LNCaP clone FGC (cell line): ENCODE measurements around the gene MEAK7.

Source experiments
- DNase-seq: peaks from one replicate; pipeline ENCODE4 v3.0.0-alpha.2; 2011; ENCODE audit warnings: low read depth
- H3K4me3 ChIP-seq: 2 replicates; pipeline ENCODE4 v1.5.1; 2011; ENCODE audit warnings: mild to moderate bottlenecking, low read depth, low read length, control low read depth
- CTCF ChIP-seq: IDR thresholded peaks from 2 replicates; pipeline ENCODE4 v1.5.1; 2012; ENCODE audit warnings: mild to moderate bottlenecking; ENCODE audit not compliant: control insufficient read depth, insufficient read depth; ENCODE audit errors: extremely low read depth

The MEAK7 gene

DNA sequence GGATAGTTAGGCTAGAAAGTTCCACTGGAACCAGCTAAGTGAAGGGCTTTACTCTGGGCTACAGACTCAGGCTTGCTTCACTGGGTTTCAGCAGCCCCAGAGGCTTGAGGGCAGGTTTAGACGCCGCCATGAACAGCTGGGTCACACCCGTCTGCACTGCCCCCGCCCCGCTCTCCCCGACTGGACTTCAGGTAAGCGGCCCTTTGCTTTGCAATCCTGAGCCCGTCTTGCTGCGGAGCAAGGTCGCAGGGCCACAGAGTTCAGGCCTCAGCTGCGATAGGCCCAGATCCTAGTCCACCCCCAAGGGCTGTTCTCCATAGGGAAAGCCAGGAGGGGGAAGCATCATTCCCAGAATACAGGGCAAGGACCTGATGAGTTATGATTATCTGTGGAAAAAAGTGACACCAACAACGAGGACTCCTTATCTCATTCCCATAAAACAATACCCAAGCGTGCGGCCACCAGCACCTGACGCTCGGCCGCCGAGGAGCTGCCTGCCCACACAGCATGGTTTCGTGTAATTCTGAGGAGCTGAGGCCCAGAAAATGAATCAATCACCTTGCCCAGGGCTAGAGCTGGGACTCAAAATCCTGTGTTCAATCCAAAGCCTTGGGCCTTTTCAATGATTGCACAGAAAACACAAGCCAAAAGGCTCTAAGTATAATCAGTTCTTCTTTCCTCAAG, 20.4 kb downstream of the MEAK7 start:
- no peak for DNase-seq
- TF ChIP-seq CTCF = no peak
- no peak overlapping the region for H3K4me3 ChIP-seq

- H3K4me3 ChIP-seq = no peak overlapping the region
- no peak for DNase-seq
- no peak for TF ChIP-seq CTCF
Observed at GRCh38 chr16:84482951-84483881, 21.2 kb downstream of the MEAK7 start.

- no peak for TF ChIP-seq CTCF
- H3K4me3 ChIP-seq = no peak overlapping the region
- DNase-seq = no peak
Observed at GRCh38 chr16:84482001-84482891, 22.2 kb downstream of the MEAK7 start.

DNA sequence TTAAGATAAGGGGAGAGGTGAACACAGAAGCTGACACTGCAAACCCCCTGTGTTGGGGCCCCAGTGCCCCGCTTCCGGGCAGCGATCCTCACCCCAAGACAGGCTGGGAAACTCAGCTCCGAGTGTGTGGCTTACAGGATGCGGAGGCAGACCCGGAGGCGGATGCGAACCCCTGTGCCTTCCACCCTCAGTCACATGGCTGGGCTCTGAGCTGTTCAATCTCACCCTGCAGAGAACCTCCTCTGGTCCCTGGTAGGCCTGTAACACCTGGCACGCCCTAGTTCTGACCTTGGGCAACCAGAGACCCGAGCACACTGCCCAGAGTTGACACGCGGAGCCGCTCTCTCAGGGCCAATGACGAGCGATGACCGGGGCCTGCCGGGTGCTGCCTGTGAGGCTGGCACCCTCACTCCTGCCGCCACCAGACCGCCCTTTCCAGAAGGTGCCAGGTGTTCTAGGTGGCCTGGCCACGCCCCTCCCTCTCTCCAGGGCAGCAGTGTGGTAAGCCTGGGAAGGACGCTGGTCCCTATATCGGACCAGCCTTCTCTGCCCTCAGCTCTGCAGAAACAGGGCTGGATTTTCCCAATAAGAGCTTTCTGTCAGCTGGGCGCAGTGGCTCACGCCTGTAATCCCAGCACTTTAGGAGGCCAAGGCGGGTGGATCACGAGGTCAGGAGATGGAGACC, 23.3 kb downstream of the MEAK7 start:
- DNase-seq = no peak
- H3K4me3 ChIP-seq = no peak overlapping the region
- no peak for TF ChIP-seq CTCF

DNA sequence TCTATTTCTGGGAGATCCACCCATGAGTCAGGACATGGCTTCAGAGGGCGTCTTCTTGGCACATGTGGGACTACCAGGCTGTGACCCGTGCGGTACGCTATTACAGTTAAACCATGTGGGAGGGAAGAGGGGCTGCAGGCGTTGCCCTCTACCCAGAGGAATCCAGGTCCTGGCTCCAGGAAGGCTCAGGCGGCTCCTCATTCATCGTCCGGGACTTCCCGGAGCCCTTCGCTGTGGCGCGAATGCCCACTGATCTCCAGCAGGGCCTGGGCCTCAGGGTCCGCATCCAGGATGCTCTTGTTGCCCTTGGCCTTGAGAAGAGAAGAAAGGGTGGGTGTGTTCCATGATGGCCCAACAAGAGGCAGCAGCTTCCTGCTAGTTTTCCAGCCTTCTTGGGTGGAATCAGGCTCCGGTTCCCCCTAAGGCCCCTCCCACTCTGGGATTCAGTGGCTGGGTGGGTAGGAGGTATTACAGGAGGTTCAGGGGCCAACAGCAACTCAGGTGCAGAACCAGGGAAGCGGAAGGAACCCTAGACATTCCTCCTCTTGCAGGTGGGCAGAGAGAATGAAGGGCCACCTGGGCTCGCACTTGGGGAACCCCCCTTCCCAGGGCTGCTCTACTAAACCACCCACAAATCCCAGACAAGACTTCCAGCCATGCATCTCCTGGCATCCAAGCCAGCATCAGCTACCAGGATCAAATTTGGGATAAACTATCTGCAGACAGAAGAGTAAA, 24.6 kb downstream of the MEAK7 start:
- TF ChIP-seq CTCF = no peak
- DNase-seq = no peak
- no peak overlapping the region for H3K4me3 ChIP-seq
